K562 treated with DMSO at 1 percent for 12 hours (cell line): ENCODE measurements around the gene FNDC8. TPM values are rescaled to one million over a fixed set of nuclear protein-coding genes. Genes with fewer than 3 reads are reported as not detected.

Experiments
- total RNA-seq: library from RNA; unstranded; fragments of 300-600 nt; gene quantifications from 2 replicates; pipeline ENCODE4 v1.2.3, GENCODE V29; 2022; ENCODE audit not compliant: insufficient read depth

Gene FNDC8
- not detected in 2 replicates for total RNA-seq

GRCh38 chr17:35121315-35121714 lies at the start of gene FNDC8:
TSS of gene FNDC8 (plus strand) at chr17:35121615. CDS start at chr17:35121694, 79 bp downstream.

GRCh38 chr17:35119370-35120165 lies 1.8 kb upstream of the FNDC8 start, which contains the start of gene RAD51D:
TSS of gene RAD51D (minus strand) at chr17:35119860. CDS start at chr17:35119613, 247 bp downstream.

GRCh38 chr17:35141681-35142466 lies 20.5 kb downstream of the FNDC8 start, which contains the start of gene NLE1:
TSS of gene NLE1 (minus strand) at chr17:35142303. CDS start at chr17:35142275, 28 bp downstream.

GRCh38 chr17:35147375-35147905 lies 26.0 kb downstream of the FNDC8 start, which contains the start of gene UNC45B:
TSS of gene UNC45B (plus strand) at chr17:35147817. CDS start at chr17:35148264, 447 bp downstream.

Other genes starting within 250 kb of the FNDC8 start
- gene CCT6B, start 160.2 kb upstream of the FNDC8 start, total RNA-seq, result 0.90 and 3.9 TPM in 2 replicates
- gene ZNF830, start 160.1 kb upstream of the FNDC8 start, total RNA-seq, result 7.8 and 17.1 TPM in 2 replicates
- 9.8 and 26.3 TPM in 2 replicates for gene LIG3, start 141.1 kb upstream of the FNDC8 start, total RNA-seq
- gene RFFL, start 57.9 kb upstream of the FNDC8 start, total RNA-seq, result 4.1 and 21.5 TPM in 2 replicates
- 7.4 and 10.8 TPM in 2 replicates for gene RAD51D, start 1.8 kb upstream of the FNDC8 start, total RNA-seq
- gene NLE1, start 20.7 kb downstream of the FNDC8 start, total RNA-seq, result 11.5 and 12.8 TPM in 2 replicates
- gene UNC45B, start 26.2 kb downstream of the FNDC8 start, total RNA-seq, result not detected in 2 replicates
- gene SLC35G3, start 72.8 kb downstream of the FNDC8 start, total RNA-seq, result not detected in 2 replicates
- gene SLFN5, start 121.5 kb downstream of the FNDC8 start, total RNA-seq, result 0.84 and 1.3 TPM in 2 replicates